Spleen (tissue), 11 donors: ENCODE measurements around the gene C5orf58. TPM values are rescaled to one million over a fixed set of nuclear protein-coding genes. Genes with fewer than 3 reads are reported as not detected.
A peak's percentile ranks its signal among the peaks of the same experiment; 100 is the strongest.

Source experiments
- DNase-seq: peaks from one replicate; pipeline ENCODE4 v3.0.0-alpha.2; 2020
- H3K27ac ChIP-seq, 8 donors: fragments of 200-600 bp; sonication (generic) in 7 of 8; 1 replicate in 4 of 8; 2 replicates in 4 of 8; pipeline versions ENCODE4 v1.5.0 to v1.8.0; 2016 to 2021; ENCODE audit warnings: inconsistent platforms in 4 of 8, mild to moderate bottlenecking in 4 of 8, moderate library complexity in 1 of 8
- H3K27me3 ChIP-seq, 7 donors: fragments of 200-600 bp; sonication (generic) in 6 of 7; replicated peaks in 1 of 7; 1 replicate in 4 of 7; 2 replicates in 3 of 7; pipeline versions ENCODE4 v1.5.0 to v1.8.0; 2016 to 2021; ENCODE audit warnings: inconsistent platforms in 3 of 7, mild to moderate bottlenecking in 1 of 7
- H3K36me3 ChIP-seq, 6 donors: fragments of 200-600 bp; sonication (generic) in 5 of 6; 1 replicate in 4 of 6; 2 replicates in 2 of 6; pipeline versions ENCODE4 v1.5.0 to v1.8.0; 2016 to 2021; ENCODE audit warnings: inconsistent platforms in 2 of 6
- H3K4me1 ChIP-seq, 6 donors: fragments of 200-600 bp; sonication (generic) in 5 of 6; 1 replicate in 3 of 6; 2 replicates in 3 of 6; pipeline versions ENCODE4 v1.5.0 to v1.8.0; 2016 to 2021; ENCODE audit warnings: inconsistent platforms in 3 of 6
- H3K4me3 ChIP-seq, 8 donors: fragments of 200-600 bp; sonication (generic) in 7 of 8; 1 replicate in 4 of 8; 2 replicates in 4 of 8; pipeline versions ENCODE4 v1.5.0 to v1.8.0; 2016 to 2021; ENCODE audit warnings: inconsistent platforms in 4 of 8, mild to moderate bottlenecking in 4 of 8, moderate library complexity in 2 of 8
- H3K9me3 ChIP-seq, 8 donors: fragments of 200-600 bp; sonication (generic) in 7 of 8; 1 replicate in 4 of 8; 2 replicates in 4 of 8; pipeline versions ENCODE4 v1.5.0 to v1.8.0; 2016 to 2021; ENCODE audit warnings: inconsistent platforms in 4 of 8
- POLR2A ChIP-seq, 3 donors: fragments of 450-650 bp; IDR thresholded peaks; one replicate each; pipeline ENCODE4 v1.5.1; 2017; ENCODE audit warnings: antibody characterized with exemption in 3 of 3, mild to moderate bottlenecking in 1 of 3
- POLR2AphosphoS5 ChIP-seq, 3 donors: sonication (generic); formaldehyde crosslinking; IDR thresholded peaks; one replicate each; pipeline ENCODE4 v1.5.1; 2017; ENCODE audit warnings: antibody characterized with exemption in 3 of 3
- WGBS, 5 donors: extraction: QIAGEN DNeasy Blood & Tissue Kit in 3 of 5; methylation state at CpG; one replicate each; pipeline versions ENCODE4 v1.1.5 to v1.1.7; 2013 to 2018; 5-methylcytosine and 5-hydroxymethylcytosine counted together
- intact Hi-C: fragments of 100-400 bp; cut with DNase I; formaldehyde crosslinking; loops from one replicate; pipeline ENCODE4 v1.15.0; 2023; ENCODE audit warnings: low total_unique reads
- polyA plus RNA-seq, 3 donors: library from polyadenylated mRNA; stranded (reverse); fragments of 200-250 nt; gene quantifications; one replicate each; pipeline ENCODE4 v1.2.1, GENCODE V29; 2013
- total RNA-seq, 7 donors: library from RNA; depleted of rRNA in 3 of 7; stranded (reverse); fragments of >200 nt in 3 of 7; fragmentation: NEBNext Ultra II Directional in 4 of 7; extraction: Animal tissue kit (Norgen Biotek cat#: 25700) in 4 of 7; gene quantifications; one replicate each; pipeline versions ENCODE4 v1.1.0 to v1.2.1, GENCODE V29; 2016 to 2021
- TF ChIP-seq, protein P1 (sequence below), 11 experiments: fragments of 200-600 bp in 7 of 11; fragments of 450-650 bp in 4 of 11; sonication (generic) in 4 of 11; IDR thresholded peaks in 8 of 11; conservative IDR thresholded peaks in 3 of 11; 1 replicate in 7 of 11; 2 replicates in 4 of 11; pipeline versions ENCODE4 v1.4.0 to v1.8.0; 2016 to 2021; ENCODE audit warnings: antibody characterized with exemption in 11 of 11, inconsistent platforms in 4 of 11, mild to moderate bottlenecking in 1 of 11
- donor health status: healthy with polysubstance abuse.
- donor health status: DM: no; HTN: no; CAD: no; lungs with moderate emphysema.
- donor health status: DM: no; HTN: no; CAD: no.
- donor health status: Bipolar disorder and iron deficiency.
- donor health status: healthy.
- donor health status: DM: no; HTN: no; CAD: no.
- donor health status: DM: yes; HTN: yes; CAD: no.

Gene C5orf58
- total and polyA plus RNA-seq, 10 donors: 0.35 TPM; not detected in 9

DNA sequence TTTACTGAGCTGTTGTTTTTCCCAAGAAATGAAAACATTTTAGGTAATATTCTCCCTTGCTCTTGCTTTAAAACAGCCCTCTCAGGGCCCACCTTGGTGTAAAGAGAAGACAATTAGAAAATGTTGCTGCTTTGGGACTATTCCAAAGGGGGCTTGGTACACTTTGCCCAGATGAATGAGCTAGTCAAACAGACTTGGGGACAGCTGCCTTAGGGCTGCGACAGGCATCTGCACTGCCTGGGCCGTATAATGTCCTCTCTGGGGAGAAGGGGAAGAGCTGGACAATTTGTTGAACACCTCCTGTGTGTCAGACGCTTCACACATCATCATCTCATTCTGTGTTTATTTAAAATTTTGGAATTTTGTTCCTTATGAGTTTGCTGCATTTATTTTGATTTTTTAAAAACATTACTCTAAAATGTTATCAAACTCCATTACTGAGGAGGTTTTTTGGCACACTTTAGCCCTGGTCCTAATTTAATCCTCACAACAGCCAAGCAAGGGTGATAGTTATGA is 28.8 kb downstream of the C5orf58 start:
- no peaks in the 10 kb centered on the region for H3K27me3 ChIP-seq
- no peaks in the 10 kb centered on the region for H3K9me3 ChIP-seq
- no peak for DNase-seq
- H3K36me3 ChIP-seq: peaks cover 4 to 100% (median 64%) of the 10 kb centered on the region in 6 donors
- WGBS, 5 donors: 83 to 94% (median 88%) methylated on average over 3 of the region's 3 CpGs
- H3K4me1 ChIP-seq: peaks cover 5 to 85% (median 36%) of the 10 kb centered on the region in 6 donors
- H3K4me3 ChIP-seq: no peak overlapping the region
- intact Hi-C loops: no loop called here
- TF ChIP-seq, protein P1, sequence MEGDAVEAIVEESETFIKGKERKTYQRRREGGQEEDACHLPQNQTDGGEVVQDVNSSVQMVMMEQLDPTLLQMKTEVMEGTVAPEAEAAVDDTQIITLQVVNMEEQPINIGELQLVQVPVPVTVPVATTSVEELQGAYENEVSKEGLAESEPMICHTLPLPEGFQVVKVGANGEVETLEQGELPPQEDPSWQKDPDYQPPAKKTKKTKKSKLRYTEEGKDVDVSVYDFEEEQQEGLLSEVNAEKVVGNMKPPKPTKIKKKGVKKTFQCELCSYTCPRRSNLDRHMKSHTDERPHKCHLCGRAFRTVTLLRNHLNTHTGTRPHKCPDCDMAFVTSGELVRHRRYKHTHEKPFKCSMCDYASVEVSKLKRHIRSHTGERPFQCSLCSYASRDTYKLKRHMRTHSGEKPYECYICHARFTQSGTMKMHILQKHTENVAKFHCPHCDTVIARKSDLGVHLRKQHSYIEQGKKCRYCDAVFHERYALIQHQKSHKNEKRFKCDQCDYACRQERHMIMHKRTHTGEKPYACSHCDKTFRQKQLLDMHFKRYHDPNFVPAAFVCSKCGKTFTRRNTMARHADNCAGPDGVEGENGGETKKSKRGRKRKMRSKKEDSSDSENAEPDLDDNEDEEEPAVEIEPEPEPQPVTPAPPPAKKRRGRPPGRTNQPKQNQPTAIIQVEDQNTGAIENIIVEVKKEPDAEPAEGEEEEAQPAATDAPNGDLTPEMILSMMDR (IDR thresholded peaks at IDR 0.05 in 8 of 11, conservative IDR thresholded peaks at IDR 0.05 in 3 of 11): no peak
- TF ChIP-seq POLR2A (IDR thresholded peaks at IDR 0.05): no peak
- no peak for TF ChIP-seq POLR2AphosphoS5 (IDR thresholded peaks at IDR 0.05)
- peak overlapping the region in 4 of 8 donors; percentile 31 to 99 (median 68) for H3K27ac ChIP-seq

DNA sequence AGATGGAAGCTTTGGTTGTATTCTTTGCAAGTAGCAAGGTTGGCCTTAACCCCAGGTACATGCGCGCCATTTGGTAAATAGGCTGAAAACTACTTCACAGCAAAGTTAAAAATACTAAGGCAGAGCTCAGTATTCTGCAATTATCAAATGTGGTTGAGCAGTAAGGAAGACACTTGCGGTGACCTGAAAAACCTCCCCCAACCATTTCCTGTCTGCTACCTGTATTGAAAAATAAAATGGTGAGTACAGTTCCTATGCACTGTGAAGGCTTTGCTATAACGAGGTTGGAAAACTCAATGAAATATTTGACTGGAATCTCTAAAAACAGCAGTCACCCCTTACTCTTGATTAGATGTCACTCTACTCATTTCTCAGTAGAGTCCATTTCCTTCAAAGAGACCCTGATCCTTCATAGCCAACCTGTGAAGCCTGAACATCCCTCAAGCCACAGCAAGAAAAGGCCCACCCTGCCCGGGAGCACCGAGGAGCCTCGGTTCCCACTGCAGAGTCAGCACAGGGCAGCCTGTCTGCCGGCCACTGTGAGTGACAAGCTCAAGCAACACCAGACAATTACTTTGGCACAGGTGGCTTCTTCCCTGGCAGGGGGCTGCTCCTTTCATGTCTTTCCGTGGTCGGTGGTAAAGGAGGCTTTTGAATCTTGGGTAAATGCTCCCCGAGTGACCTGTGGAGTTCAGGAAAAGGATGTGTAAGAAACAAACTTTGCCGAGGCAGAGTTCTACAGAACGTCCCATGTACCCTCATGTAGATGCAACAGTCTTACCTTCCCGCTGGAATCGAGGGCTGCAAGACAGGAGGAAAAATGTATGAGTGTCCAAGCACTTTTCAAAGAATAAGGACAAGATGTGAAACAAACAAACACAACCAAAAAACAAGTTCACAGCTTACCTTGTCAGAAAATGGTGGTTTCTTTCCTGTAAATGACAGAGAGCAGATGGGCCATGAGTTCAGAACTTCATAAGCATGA is 29.6 kb downstream of the C5orf58 start:
- Histone ChIP-seq H3K36me3 (peaks cover 4 to 100% (median 60%) of the 10 kb centered on the region in 6 donors), H3K27me3 (peaks cover 0 to 7% (median 0%) of the 10 kb centered on the region in 7 donors), H3K9me3 (no peaks in the 10 kb centered on the region), H3K4me1 (peaks cover 9 to 85% (median 40%) of the 10 kb centered on the region in 6 donors), H3K27ac (peak overlapping the region; percentile 3 to 99 (median 34)), H3K4me3 (no peak overlapping the region)
- no peak for DNase-seq
- intact Hi-C loops: no loop called here
- 74 to 81% (median 75%) methylated on average over 13 to 15 of the region's 15 CpGs for WGBS, 5 donors
- peak in 2 of 3 donors; percentile 31 to 39 for TF ChIP-seq POLR2AphosphoS5 (IDR thresholded peaks at IDR 0.05)
- TF ChIP-seq, protein P1 (IDR thresholded peaks at IDR 0.05 in 8 of 11, conservative IDR thresholded peaks at IDR 0.05 in 3 of 11): no peak

DNA sequence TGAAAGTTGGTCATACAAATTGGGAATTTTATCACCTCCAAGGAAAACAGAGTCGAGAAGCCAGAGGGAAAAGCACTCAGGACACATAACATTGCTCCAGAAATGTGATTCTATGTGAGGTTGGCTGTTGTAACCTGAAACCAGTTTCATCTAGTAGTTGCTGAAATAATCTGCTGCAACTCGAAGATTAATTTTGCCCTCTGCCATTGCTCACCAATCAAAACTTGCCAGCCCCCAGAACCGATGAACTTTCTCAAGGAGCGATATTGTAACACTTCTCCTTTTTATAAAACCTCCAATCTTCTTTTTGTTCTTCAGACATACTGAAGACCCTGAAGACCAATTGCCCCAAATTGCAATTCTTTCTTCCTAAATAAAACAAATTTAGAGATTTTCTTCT is 31.1 kb downstream of the C5orf58 start:
- WGBS, 5 donors: 66 to 80% (median 76%) methylated on average over 4 of the region's 4 CpGs

More for the DNA sequence above, 31.1 kb downstream of the C5orf58 start:
- DNase-seq: no peak
- Histone ChIP-seq H3K27me3 (peaks cover 0 to 10% (median 0%) of the 10 kb centered on the region in 7 donors), H3K4me3 (no peak overlapping the region), H3K27ac (peak overlapping the region in 3 of 8 donors; percentile 4 to 99 (median 26)), H3K36me3 (peaks cover 4 to 100% (median 49%) of the 10 kb centered on the region in 6 donors), H3K4me1 (peaks cover 25 to 95% (median 56%) of the 10 kb centered on the region in 6 donors), H3K9me3 (no peaks in the 10 kb centered on the region)
- TF ChIP-seq, protein P1 (IDR thresholded peaks at IDR 0.05 in 8 of 11, conservative IDR thresholded peaks at IDR 0.05 in 3 of 11): no peak
- no peak for TF ChIP-seq POLR2A (IDR thresholded peaks at IDR 0.05)
- no peak for TF ChIP-seq POLR2AphosphoS5 (IDR thresholded peaks at IDR 0.05)
- intact Hi-C loops: no loop called here
